ENCODE measurements around the gene SLIT3. TPM values are rescaled to one million over a fixed set of nuclear protein-coding genes. Genes with fewer than 3 reads are reported as not detected.

The SLIT3 gene
- total RNA-seq, 1 donor from 2014 or later = not detected

GRCh38 chr5:168950241-168950951, 350.5 kb downstream of the SLIT3 start:
- DNase-seq = no peak

DNA sequence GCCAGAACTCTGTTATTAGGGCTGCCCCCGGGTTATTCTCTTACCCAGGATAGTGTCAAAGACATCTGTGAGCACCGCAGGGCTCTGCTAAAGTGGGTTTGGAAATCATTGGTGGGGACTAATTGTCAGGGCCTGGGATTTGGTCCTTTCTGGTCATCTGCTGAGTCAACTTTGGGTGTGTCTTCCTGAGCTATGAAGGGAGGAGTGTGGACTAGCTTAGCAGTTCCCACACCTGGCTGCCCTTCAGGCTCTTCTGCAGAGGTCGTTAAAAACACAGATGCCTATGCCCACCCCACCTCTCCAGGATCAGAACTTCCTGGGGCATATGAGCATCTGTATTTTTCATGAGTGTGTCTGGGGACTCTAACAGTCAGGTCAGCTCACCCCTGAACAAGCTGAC, 352.2 kb downstream of the SLIT3 start:
- no peak for DNase-seq

DNA sequence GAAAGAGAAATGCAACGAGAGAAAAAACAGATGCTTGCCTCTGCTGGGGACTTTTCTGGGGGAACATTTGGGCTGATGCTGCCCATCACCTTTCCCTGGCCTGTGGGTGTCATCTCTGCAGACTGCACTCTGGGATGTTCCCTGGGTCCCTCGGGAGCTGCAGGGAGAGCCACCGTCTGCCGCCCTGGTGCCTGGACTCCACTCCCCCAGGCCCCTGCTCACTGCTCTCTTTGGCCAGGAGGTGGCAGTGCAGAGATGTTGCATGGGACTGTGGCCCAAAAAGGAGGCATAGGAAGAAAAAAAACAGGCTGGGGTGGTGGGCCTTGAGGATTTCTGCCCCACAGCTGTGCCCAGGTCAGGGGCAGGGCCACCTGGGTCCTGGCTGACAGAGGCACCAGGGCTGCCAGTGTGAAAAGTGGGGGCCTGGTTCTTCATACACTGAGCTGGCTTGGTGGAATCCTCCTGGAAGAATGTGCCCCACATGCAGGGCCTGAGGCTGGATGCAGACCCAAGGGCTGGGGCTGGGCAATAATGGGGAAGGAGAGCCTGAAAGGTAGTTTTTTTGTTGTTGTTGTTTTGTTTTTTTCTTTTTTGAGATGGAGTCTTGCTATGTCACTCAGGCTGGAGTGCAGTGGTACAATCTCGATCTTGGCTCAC, 353.6 kb downstream of the SLIT3 start:
- peak; percentile 29 for DNase-seq

DNA sequence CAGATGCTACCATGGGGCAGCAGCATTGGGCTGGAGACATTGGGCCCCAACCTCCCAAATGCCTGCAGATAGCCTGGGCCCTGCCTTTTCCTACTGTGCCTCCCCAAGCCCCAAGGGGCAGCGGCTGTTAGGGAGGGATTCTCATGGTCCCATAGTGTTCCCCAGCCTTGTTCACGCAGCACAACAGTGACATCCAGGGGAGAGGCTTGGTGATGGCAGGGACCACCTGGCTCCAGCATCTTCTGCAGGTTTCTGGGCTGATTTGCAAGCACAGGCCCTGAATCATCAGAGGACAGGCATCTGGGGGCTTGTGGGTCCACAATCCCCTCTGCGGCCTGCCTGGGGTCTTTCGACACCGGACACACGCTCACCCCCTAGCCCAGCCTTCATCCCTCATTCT, 354.6 kb downstream of the SLIT3 start:
- DNase-seq = no peak

DNA sequence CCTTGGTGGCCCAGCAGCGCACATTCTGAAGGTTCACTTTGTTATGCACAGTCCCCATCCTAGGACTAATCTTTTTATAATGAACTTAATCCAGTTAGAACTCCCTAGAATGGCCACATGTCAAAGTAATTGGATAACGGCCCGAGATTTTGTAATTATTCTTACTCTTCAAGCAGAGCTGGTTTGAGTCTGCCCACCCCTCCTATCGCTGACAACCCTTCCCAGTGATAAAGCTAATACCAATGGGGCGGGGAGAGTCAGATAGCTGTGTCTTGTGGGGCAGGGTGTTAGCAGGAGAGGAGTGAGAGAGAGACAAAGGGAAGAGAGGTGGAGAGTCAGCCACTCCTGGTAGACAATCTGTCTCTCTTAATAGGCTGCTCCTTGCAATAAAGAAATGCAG, 356.9 kb downstream of the SLIT3 start:
- no peak for DNase-seq

DNA sequence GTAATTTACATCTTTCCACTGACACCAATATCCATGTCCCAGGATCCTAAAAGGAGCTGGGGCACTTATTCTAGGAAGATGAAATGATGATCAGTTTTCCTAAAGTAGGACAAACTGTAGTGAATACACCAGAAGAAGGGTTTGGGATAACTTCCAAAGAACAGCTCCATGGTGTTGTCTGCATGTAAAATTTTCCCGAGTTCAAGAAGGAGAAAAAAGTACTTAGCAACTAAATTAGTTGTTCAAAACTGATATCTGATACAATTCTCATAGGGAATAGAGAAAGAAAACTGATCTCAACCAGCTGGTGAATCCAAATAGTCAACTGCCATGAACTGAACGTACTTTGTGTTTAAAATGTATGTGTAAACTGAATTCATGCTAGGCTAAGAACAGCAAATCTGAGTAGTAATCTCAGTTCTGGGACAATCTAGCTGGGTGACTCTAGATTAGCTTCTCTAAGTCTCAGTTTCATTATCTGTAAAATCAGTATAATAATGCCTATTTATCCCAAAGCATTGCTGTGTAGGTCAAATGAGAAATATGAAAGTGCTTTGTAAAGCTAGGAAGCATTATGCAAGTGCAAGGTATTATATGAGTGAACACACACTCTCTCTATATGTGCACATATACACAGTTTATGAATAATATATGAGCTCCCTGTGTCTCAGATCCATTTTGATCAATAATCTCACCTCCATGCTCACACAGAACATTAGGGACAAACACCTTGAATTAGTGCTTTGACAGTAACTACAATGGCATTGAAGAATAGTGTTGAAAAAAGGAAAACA, 357.7 kb downstream of the SLIT3 start:
- no peak for DNase-seq

- DNase-seq = no peak
Measured at GRCh38 chr5:168941901-168942300, 359.0 kb downstream of the SLIT3 start.

DNA sequence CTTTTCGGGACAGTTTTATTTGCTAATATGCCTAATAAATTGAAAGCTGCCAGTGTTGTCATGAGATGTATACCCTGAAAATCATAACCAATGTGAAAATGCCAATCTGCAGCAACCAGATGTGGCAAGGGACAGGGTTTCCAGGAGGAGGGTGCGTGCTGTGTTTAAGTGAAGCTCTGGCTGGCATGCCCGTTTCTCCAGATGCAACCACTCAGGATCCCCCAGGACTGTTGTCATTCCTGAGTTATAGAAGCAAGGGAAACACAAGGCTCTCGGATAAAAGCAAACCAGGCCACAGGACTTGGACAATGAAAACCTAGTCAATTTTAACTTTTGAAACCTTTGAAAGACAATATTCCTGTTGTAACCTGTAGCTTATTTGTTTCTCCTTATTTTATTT, 360.2 kb downstream of the SLIT3 start:
- DNase-seq = no peak

DNA sequence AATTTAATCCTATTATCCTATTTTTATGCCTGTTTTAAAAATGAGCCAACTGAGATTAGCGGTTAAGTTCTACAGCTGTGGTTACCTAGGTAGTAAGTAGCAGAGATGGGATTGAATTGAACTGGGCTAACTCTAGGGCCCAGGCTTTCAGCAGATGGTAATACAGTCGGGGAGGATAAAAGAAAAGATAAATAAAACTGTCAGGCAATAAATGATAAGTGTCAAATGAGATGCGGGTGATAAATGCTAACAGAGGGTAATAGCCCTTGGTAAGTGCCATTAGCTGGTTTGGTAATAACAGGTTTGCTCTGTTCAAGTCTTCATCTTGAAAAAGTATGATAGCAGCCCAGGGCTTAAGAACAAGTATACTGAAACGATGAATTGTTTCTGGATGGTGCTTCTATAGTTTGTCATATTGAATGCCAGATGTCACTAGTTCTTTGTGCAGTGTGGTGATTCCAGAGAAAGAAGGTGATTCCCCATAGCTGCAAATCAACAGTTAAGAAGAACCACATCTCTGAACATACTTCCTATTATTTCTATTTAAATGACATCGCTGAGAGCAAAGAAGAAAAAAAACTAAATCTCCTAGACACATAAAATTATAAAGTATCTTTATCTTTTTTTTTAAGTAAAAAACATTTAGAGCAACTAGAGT, 360.9 kb downstream of the SLIT3 start:
- no peak for DNase-seq

DNA sequence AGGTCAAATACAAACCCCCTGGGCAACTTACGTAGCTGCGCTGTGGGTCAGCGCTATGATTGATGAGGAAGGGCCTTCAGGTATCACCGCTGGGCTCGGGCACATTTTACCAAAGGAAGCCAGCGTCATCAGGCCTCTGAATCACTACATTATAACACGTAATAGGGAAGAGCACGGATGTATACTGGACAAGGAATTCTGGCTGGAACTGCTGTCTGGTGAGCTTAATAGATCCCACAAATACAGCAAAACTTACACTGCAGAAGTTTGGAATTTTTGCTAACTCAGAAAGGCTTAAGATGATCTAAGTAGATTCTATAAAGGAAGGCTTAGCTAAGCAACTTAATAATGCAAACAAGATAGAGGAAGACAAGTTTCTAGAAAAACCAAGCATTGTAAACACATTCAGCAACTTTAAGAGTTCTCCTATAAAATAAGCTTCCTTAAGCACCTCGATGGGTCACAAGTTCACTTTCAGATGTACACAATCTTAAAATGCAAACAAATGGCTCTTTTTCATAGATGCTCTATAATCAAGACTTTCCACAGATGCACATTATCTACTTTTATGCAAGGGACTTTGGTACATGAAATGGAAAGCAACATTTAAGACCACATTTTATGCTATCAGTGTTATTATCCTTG, 361.7 kb downstream of the SLIT3 start:
- DNase-seq = no peak

DNA sequence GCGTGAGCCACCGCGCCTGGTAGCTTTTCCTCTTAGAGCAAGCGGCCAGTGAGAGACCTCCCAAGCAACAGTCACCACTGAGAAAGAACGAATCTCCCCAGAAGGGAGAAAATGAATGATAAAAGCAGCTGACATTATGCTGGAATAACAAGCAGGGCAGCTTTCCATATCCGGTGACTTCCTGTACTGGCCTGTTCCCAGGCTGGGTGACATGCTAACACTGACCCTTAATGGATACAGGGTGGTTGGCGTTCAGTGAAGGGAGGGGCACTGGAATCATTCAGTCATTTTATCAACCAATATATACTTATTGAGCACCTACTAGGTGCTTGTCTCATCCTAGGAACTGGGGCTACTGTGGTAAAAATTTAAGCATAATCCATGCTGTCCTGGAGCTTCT, 364.4 kb downstream of the SLIT3 start:
- no peak for DNase-seq

DNA sequence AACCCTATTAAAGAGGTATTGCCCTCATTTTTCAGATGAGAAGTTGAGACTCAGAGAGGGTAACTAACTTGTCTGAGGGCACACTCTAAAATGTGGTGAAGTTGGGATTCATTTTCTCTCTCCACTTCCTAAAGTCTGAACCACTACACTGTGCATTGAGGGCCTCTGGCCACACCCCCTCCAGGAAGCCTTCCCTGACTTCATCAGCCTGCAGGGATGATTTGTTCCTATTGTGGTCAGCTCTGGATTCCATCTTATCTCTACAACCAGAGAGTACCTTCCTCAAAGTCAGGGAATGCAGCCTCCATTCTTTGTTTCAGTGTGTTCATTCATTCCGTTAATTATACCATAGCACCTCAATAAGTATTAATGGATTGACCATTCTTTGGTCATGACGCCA, 365.8 kb downstream of the SLIT3 start:
- no peak for DNase-seq

- DNase-seq = no peak
Measured at GRCh38 chr5:168934169-168934568, 366.8 kb downstream of the SLIT3 start.

GRCh38 chr5:168932400-168933189, 368.3 kb downstream of the SLIT3 start:
- DNase-seq = no peak

GRCh38 chr5:168931638-168932345, 369.1 kb downstream of the SLIT3 start:
- DNase-seq = no peak

- no peak for DNase-seq
Measured at GRCh38 chr5:168929656-168930055, 371.3 kb downstream of the SLIT3 start.

- DNase-seq = no peak
Measured at GRCh38 chr5:168925160-168925559, 375.8 kb downstream of the SLIT3 start.

GRCh38 chr5:168921147-168921866, 379.6 kb downstream of the SLIT3 start:
- DNase-seq = no peak

GRCh38 chr5:168920019-168920810, 380.7 kb downstream of the SLIT3 start:
- no peak for DNase-seq

All from dermis blood vessel endothelial cell (primary cell).